GM12891 (cell line): ENCODE data around the gene ACYP1.

Experiments
- PAX5 ChIP-seq: IDR thresholded peaks from 2 replicates; pipeline ENCODE4 v1.6.1; 2011; ENCODE audit warnings: low read length, moderate library complexity, mild to moderate bottlenecking; ENCODE audit not compliant: insufficient read depth, severe bottlenecking
- POLR2A ChIP-seq: IDR thresholded peaks from 2 replicates; pipeline ENCODE4 v1.6.1; 2011; ENCODE audit warnings: low read depth, low read length, control low read depth
- POLR2AphosphoS5 ChIP-seq: IDR thresholded peaks from 2 replicates; pipeline ENCODE4 v1.6.1; 2011; ENCODE audit warnings: low read depth, low read length, control low read depth
- SPI1 ChIP-seq: IDR thresholded peaks from 2 replicates; pipeline ENCODE4 v1.6.1; 2011; ENCODE audit warnings: low read depth, low read length, control low read depth
- TAF1 ChIP-seq: IDR thresholded peaks from 2 replicates; pipeline ENCODE4 v1.6.1; 2011; ENCODE audit warnings: low read depth, low read length, control low read depth

DNA sequence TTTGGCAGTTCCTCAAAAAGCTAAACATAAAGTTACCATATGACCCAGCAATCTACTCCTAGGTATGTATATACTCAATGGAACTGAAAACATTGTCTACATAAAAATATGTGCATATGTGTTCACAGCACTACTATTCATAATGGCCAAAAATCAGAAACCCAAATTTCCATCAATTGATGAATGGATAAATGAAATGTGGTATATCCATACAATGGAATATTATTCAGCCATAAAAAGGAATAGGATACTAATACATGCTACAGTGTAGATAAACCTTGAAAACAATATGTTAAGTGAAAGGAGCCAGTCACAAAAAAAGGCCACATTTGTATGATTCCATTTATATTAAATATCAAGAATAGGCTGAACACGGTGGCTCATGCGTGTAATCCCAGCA lies 3.4 kb downstream of the ACYP1 start:
- no peak for TF ChIP-seq POLR2AphosphoS5
- no peak for TF ChIP-seq POLR2A
- TF ChIP-seq TAF1, result no peak
- no peak for TF ChIP-seq SPI1
- no peak for TF ChIP-seq PAX5
